ENCODE results near the gene LDLRAD1. TPM values are rescaled to one million over a fixed set of nuclear protein-coding genes. Genes with fewer than 3 reads are reported as not detected.
"Not testable (repeated sequence)": the region's sequence is repeated elsewhere in the genome, so short reads cannot be mapped to it uniquely, and the experiment has no call there.

The LDLRAD1 gene
- total and polyA plus RNA-seq, 9 donors = 0.05 to 49.6 (median 0.48) TPM; not detected in 2

- peak within 1 kb of the TSS; percentile 82 to 84 for H3K27ac ChIP-seq
- TF ChIP-seq POLR2A (IDR thresholded peaks at IDR 0.05) (peak; percentile 73), CTCF (IDR thresholded peaks at IDR 0.05) (peak in 1 of 3 donors; percentile 5), EP300 (IDR thresholded peaks at IDR 0.05) (peak; percentile 18)
- 0% methylated on average over 59 of the region's 59 CpGs for WGBS, 3 donors
Measured at GRCh38 chr1:54052934-54053744, 35.2 kb upstream of the LDLRAD1 start, which contains the start of the genes TCEANC2 and TMEM59. Gene TCEANC2, plus strand, starts transcription at chr1:54053608. Its CDS starts 815 bp downstream, at chr1:54054423. Gene TMEM59, minus strand, starts transcription at chr1:54053204. Its CDS starts 16 bp downstream, at chr1:54053188.

GRCh38 chr1:54052431-54052933, 34.5 kb upstream of the LDLRAD1 start:
- WGBS, 3 donors = 0 to 1% (median 0%) methylated on average over 23 of the region's 23 CpGs
- Histone ChIP-seq H3K36me3 (no peaks in the 10 kb centered on the region), H3K4me3 (peak overlapping the region; percentile 77), H3K4me1 (ENCODE audit: insufficient read depth) (peaks cover 7% of the 10 kb centered on the region), H3K27ac (peak overlapping the region; percentile 82 to 84), H3K27me3 (no peaks in the 10 kb centered on the region), H3K9me3 (no peaks in the 10 kb centered on the region)
- intact Hi-C loops (cut with DNase I) = loop anchor here in 2 of 4 donors (5.0 to 10.0 kb wide), 2 partner anchors 160 to 178 kb away; partner anchors contain the start of gene DIO1 (in 1 of the 2)
- DNase-seq = peak; percentile 23 to 43 (median 24)
- TF ChIP-seq POLR2A (IDR thresholded peaks at IDR 0.05) (no peak), CTCF (IDR thresholded peaks at IDR 0.05) (no peak), EP300 (IDR thresholded peaks at IDR 0.05) (no peak)

More at GRCh38 chr1:54052934-54053744, 35.2 kb upstream of the LDLRAD1 start, which contains the start of the genes TCEANC2 and TMEM59:
- H3K9me3 ChIP-seq = no peaks in the 10 kb centered on the region
- intact Hi-C loops (cut with DNase I) = loop anchor here in 2 of 4 donors (5.0 to 10.0 kb wide), 2 partner anchors 161 to 178 kb away; partner anchors contain the start of gene DIO1 (in 1 of the 2)
- peak within 1 kb of the TSS; percentile 77 for H3K4me3 ChIP-seq
- peak; percentile 94 to 97 (median 95) for DNase-seq
- H3K4me1 ChIP-seq (ENCODE audit: insufficient read depth) = peaks cover 4% of the 10 kb centered on the region
- H3K27me3 ChIP-seq = no peaks in the 10 kb centered on the region
- H3K36me3 ChIP-seq = no peaks in the 10 kb centered on the region

- H3K36me3 ChIP-seq = no peaks in the 10 kb centered on the region
- H3K4me1 ChIP-seq (ENCODE audit: insufficient read depth) = peaks cover 7% of the 10 kb centered on the region
- no peak for DNase-seq
- no peak for TF ChIP-seq EP300 (IDR thresholded peaks at IDR 0.05)
- no peak for TF ChIP-seq CTCF (IDR thresholded peaks at IDR 0.05)
- no peak for TF ChIP-seq POLR2A (IDR thresholded peaks at IDR 0.05)
- H3K9me3 ChIP-seq = no peaks in the 10 kb centered on the region
- peak overlapping the region; percentile 82 to 84 for H3K27ac ChIP-seq
- H3K27me3 ChIP-seq = no peaks in the 10 kb centered on the region
- intact Hi-C loops (cut with DNase I) = loop anchor here in 2 of 4 donors (5.0 to 10.0 kb wide), 2 partner anchors 160 to 177 kb away; partner anchors contain the start of gene DIO1 (in 1 of the 2)
- WGBS, 3 donors = 1 to 2% (median 1%) methylated on average over 8 of the region's 8 CpGs
- peak overlapping the region; percentile 77 for H3K4me3 ChIP-seq
Measured at GRCh38 chr1:54051933-54052430, 34.0 kb upstream of the LDLRAD1 start.

GRCh38 chr1:54050435-54050834, 32.4 kb upstream of the LDLRAD1 start:
- not testable (repeated sequence) for H3K9me3 ChIP-seq; H3K4me1 ChIP-seq (ENCODE audit: insufficient read depth); H3K36me3 ChIP-seq; H3K4me3 ChIP-seq; DNase-seq; H3K27me3 ChIP-seq; H3K27ac ChIP-seq
- intact Hi-C loops (cut with DNase I) = loop anchor here in 2 of 4 donors (5.0 to 10.0 kb wide), 2 partner anchors 158 to 176 kb away; partner anchors contain the start of gene DIO1 (in 1 of the 2)
- 93 to 96% (median 95%) methylated on average over 12 of the region's 12 CpGs for WGBS, 3 donors
